Measurements from ENCODE around the gene SAMD11. TPM values are rescaled to one million over a fixed set of nuclear protein-coding genes. Genes with fewer than 3 reads are reported as not detected.

The SAMD11 gene
- total and polyA plus RNA-seq, 2 donors (not counting 1 experiment from before 2014, with no cell fraction given): not detected

DNA sequence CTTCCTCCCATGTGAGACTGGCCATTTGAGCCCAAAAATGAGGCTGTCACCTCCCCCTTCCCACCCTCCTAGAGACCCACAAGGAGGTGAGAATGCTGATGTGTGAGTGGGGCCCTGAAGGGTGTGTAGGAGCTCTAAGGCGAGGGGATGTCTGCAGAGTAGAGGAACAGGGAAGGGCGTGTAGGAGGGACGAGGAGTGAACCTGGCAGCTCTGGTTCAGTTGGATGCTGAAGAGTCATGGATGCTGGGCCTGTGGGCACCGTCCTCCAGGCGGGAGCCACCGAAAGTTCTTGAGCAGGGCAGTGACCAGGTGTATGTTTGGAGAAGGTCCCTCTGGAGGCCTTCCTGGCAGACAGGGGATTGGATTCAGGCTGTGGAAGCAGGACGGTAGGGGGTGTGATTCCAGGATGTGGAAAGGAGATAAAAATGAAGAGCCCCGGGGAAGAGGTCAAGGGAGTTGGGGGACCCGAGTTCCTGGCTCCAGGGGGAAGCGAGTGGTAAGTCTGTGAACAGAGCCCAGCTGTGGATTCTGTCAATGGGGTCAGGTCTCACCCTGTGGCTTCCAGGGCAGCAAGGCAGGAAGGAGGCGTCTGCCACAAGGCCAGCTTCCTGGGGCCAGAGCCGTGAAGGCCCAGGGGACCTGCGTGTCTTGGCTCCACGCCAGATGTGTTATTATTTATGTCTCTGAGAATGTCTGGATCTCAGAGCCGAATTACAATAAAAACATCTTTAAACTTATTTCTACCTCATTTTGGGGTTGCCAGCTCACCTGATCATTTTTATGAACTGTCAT lies 7.9 kb downstream of the SAMD11 start:
- WGBS (ENCODE audit: insufficient coverage): 68% methylated on average over 10 of the region's 15 CpGs
- Mint-ChIP-seq H3K4me3 (no peak overlapping the region), H3K27me3 (peaks cover 23% of the 10 kb centered on the region), H3K9me3 (ENCODE audit: insufficient read depth) (no peaks in the 10 kb centered on the region), H3K4me1 (no peaks in the 10 kb centered on the region), H3K27ac (peak overlapping the region; percentile 46)
- peaks cover 0 to 63% (median 8%) of the 10 kb centered on the region in 4 experiments for H3K27me3 ChIP-seq (replicated peaks in 1 of 4; ENCODE audit: control extremely low read depth in 1 of 4, control insufficient read depth in 3 of 4, insufficient read depth in 4 of 4, low read length in 3 of 4)
- ChIA-PET POLR2A (no interaction called here), CTCF (no interaction called here)
- H3K27ac ChIP-seq (ENCODE audit: low read length in 2 of 2): no peak overlapping the region
- no peaks in the 10 kb centered on the region for H3K36me3 ChIP-seq (replicated peaks in 1 of 2; ENCODE audit: control extremely low read depth in 1 of 2, control insufficient read depth in 1 of 2, extremely low read depth in 1 of 2, insufficient read depth in 2 of 2, low read length in 1 of 2)
- peaks cover 3 to 8% of the 10 kb centered on the region in 2 donors for H3K4me1 ChIP-seq (ENCODE audit: control insufficient read depth in 2 of 2, insufficient read depth in 2 of 2, low read length in 2 of 2)
- no peak overlapping the region for H3K9ac ChIP-seq (ENCODE audit: low read length)
- intact Hi-C loops (cut with micrococcal nuclease): no loop called here
- no peak overlapping the region for H3K4me3 ChIP-seq (ENCODE audit: control extremely low read depth in 1 of 5, extremely low read depth in 1 of 5, insufficient read depth in 1 of 5, low read depth in 2 of 5, low read length in 4 of 5)
- DNase-seq (no peak), ATAC-seq (ENCODE audit: low read depth) (no peak)
- H4K20me1 ChIP-seq (ENCODE audit: control insufficient read depth, insufficient read depth, low read length, poor library complexity, severe bottlenecking): no peaks in the 10 kb centered on the region
- H3K9me3 ChIP-seq (ENCODE audit: control extremely low read depth in 1 of 3, control insufficient read depth in 2 of 3, insufficient read depth in 1 of 3, low read length in 2 of 3): peaks cover 0 to 4% (median 0%) of the 10 kb centered on the region in 3 donors
- H2AFZ ChIP-seq (ENCODE audit: insufficient read depth, low read depth, low read length, poor library complexity, severe bottlenecking): no peak overlapping the region
- H3K4me2 ChIP-seq (replicated peaks; ENCODE audit: low read depth, low read length, poor library complexity, severe bottlenecking): no peak overlapping the region
- TF ChIP-seq CTCF (IDR thresholded peaks at IDR 0.05) (no peak), EZH2 (IDR thresholded peaks at IDR 0.05; ENCODE audit: borderline replicate concordance, insufficient read depth, low read depth, low read length, poor library complexity, severe bottlenecking) (no peak)
- H3K79me2 ChIP-seq (ENCODE audit: control insufficient read depth, insufficient read depth, low read length): no peaks in the 10 kb centered on the region

GRCh38 chr1:932173-932510 lies 8.4 kb downstream of the SAMD11 start:
- Histone ChIP-seq H3K27me3 (replicated peaks in 1 of 4; ENCODE audit: control extremely low read depth in 1 of 4, control insufficient read depth in 3 of 4, insufficient read depth in 4 of 4, low read length in 3 of 4) (peaks cover 0 to 62% (median 8%) of the 10 kb centered on the region in 4 experiments), H4K20me1 (ENCODE audit: control insufficient read depth, insufficient read depth, low read length, poor library complexity, severe bottlenecking) (no peaks in the 10 kb centered on the region), H3K79me2 (ENCODE audit: control insufficient read depth, insufficient read depth, low read length) (no peaks in the 10 kb centered on the region), H3K27ac (ENCODE audit: low read length in 2 of 2) (no peak overlapping the region), H3K36me3 (replicated peaks in 1 of 2; ENCODE audit: control extremely low read depth in 1 of 2, control insufficient read depth in 1 of 2, extremely low read depth in 1 of 2, insufficient read depth in 2 of 2, low read length in 1 of 2) (no peaks in the 10 kb centered on the region), H3K9me3 (ENCODE audit: control extremely low read depth in 1 of 3, control insufficient read depth in 2 of 3, insufficient read depth in 1 of 3, low read length in 2 of 3) (peaks cover 0 to 4% (median 0%) of the 10 kb centered on the region in 3 donors), H3K9ac (ENCODE audit: low read length) (no peak overlapping the region), H3K4me2 (replicated peaks; ENCODE audit: low read depth, low read length, poor library complexity, severe bottlenecking) (no peak overlapping the region), H2AFZ (ENCODE audit: insufficient read depth, low read depth, low read length, poor library complexity, severe bottlenecking) (no peak overlapping the region), H3K4me3 (ENCODE audit: control extremely low read depth in 1 of 5, extremely low read depth in 1 of 5, insufficient read depth in 1 of 5, low read depth in 2 of 5, low read length in 4 of 5) (no peak overlapping the region), H3K4me1 (ENCODE audit: control insufficient read depth in 2 of 2, insufficient read depth in 2 of 2, low read length in 2 of 2) (peaks cover 3 to 8% of the 10 kb centered on the region in 2 donors)
- ChIA-PET CTCF (no interaction called here), POLR2A (no interaction called here)
- TF ChIP-seq EZH2 (IDR thresholded peaks at IDR 0.05; ENCODE audit: borderline replicate concordance, insufficient read depth, low read depth, low read length, poor library complexity, severe bottlenecking) (no peak), CTCF (IDR thresholded peaks at IDR 0.05) (no peak)
- Mint-ChIP-seq H3K9me3 (ENCODE audit: insufficient read depth) (no peaks in the 10 kb centered on the region), H3K4me1 (no peaks in the 10 kb centered on the region), H3K4me3 (no peak overlapping the region), H3K27me3 (peaks cover 19% of the 10 kb centered on the region), H3K27ac (no peak overlapping the region)
- intact Hi-C loops (cut with micrococcal nuclease): no loop called here
- 85% methylated on average over 16 of the region's 16 CpGs for WGBS (ENCODE audit: insufficient coverage)
- ATAC-seq (ENCODE audit: low read depth) (no peak), DNase-seq (no peak)
